ENCODE results near the gene ATP11C. TPM values are rescaled to one million over a fixed set of nuclear protein-coding genes. Genes with fewer than 3 reads are reported as not detected.
"Not testable (repeated sequence)": the region's sequence is repeated elsewhere in the genome, so short reads cannot be mapped to it uniquely, and the experiment has no call there.

Gene ATP11C
- total and polyA plus RNA-seq, 9 of the 15 experiments (the other 6 are each of a cell fraction or from before 2014, with no cell fraction given): 18.2 to 42.2 (median 29.4) TPM

GRCh38 chrX:139961091-139961490 lies 28.2 kb upstream of the ATP11C start:
- H3K36me3 ChIP-seq (ENCODE audit: control insufficient read depth, insufficient read depth, low read length); H3K27me3 ChIP-seq (ENCODE audit: control insufficient read depth in 2 of 2, insufficient read depth in 2 of 2, low read length in 2 of 2); FAIRE-seq; H3K4me3 ChIP-seq; H3K79me2 ChIP-seq (ENCODE audit: control insufficient read depth, insufficient read depth, low read length); ATAC-seq; DNase-seq (ENCODE audit: extremely low read depth in 1 of 4, low spot score in 3 of 4); POLR2A ChIA-PET; CTCF ChIA-PET (ENCODE audit: low intra/inter-chr PET ratio); H3K4me1 ChIP-seq (replicated peaks in 1 of 2; ENCODE audit: control insufficient read depth in 2 of 2, insufficient read depth in 2 of 2, low read length in 2 of 2); H2AFZ ChIP-seq (ENCODE audit: low read depth, low read length); H3K27ac ChIP-seq (ENCODE audit: extremely low read depth, low read depth, low read length); in situ Hi-C loops (cut with MboI); BruUV-seq (replicated peaks); H4K20me1 ChIP-seq (replicated peaks; ENCODE audit: control insufficient read depth, insufficient read depth, low read length); H3K9ac ChIP-seq (ENCODE audit: insufficient read depth in 1 of 2, low read depth in 2 of 2, low read length in 2 of 2); H3K9me1 ChIP-seq (ENCODE audit: control insufficient read depth, insufficient read depth, low read length); H3K4me2 ChIP-seq (ENCODE audit: insufficient read depth, low read length); H3K9me3 ChIP-seq (replicated peaks; ENCODE audit: control insufficient read depth, insufficient read depth, low read depth, low read length): not testable (repeated sequence)
- WGBS (ENCODE audit: insufficient coverage, low coverage, missing lambda C conversion rate): 0% methylated on average over 2 of the region's 2 CpGs
- intact Hi-C loops (cut with micrococcal nuclease): loop anchor here (10.0 kb wide), 1 partner anchor 376 kb away; no protein-coding TSS in a partner anchor

GRCh38 chrX:139949703-139950102 lies 16.9 kb upstream of the ATP11C start:
- POLR2A ChIA-PET: no interaction called here
- H3K9me1 ChIP-seq (ENCODE audit: control insufficient read depth, insufficient read depth, low read length): no peaks in the 10 kb centered on the region
- H3K79me2 ChIP-seq (ENCODE audit: control insufficient read depth, insufficient read depth, low read length): no peaks in the 10 kb centered on the region
- in situ Hi-C loops (cut with MboI): no loop called here
- no peaks in the 10 kb centered on the region for H3K4me1 ChIP-seq (replicated peaks in 1 of 2; ENCODE audit: control insufficient read depth in 2 of 2, insufficient read depth in 2 of 2, low read length in 2 of 2)
- H3K36me3 ChIP-seq (ENCODE audit: control insufficient read depth, insufficient read depth, low read length): no peaks in the 10 kb centered on the region
- FAIRE-seq (no peak), ATAC-seq (peak; percentile 65; the same call in 2 of the 3 replicates), DNase-seq (ENCODE audit: extremely low read depth in 1 of 4, low spot score in 3 of 4) (no peak)
- no peaks in the 10 kb centered on the region for H3K9me3 ChIP-seq (replicated peaks; ENCODE audit: control insufficient read depth, insufficient read depth, low read depth, low read length)
- H3K4me3 ChIP-seq: no peak overlapping the region
- CTCF ChIA-PET (ENCODE audit: low intra/inter-chr PET ratio): no interaction called here
- intact Hi-C loops (cut with micrococcal nuclease): no loop called here
- WGBS (ENCODE audit: insufficient coverage, low coverage, missing lambda C conversion rate): 4% methylated on average over 3 of the region's 3 CpGs
- no peak overlapping the region for H3K9ac ChIP-seq (ENCODE audit: insufficient read depth in 1 of 2, low read depth in 2 of 2, low read length in 2 of 2)
- BruUV-seq (replicated peaks): no TSS peak
- TF ChIP-seq CBFA2T2 (conservative IDR thresholded peaks at IDR 0.05) (0 out of 2 replicates have a peak, but pooled peaks have one; percentile 4), MITF (IDR thresholded peaks at IDR 0.05) (no peak), BHLHE40 (IDR thresholded peaks at IDR 0.05; ENCODE audit: low read length) (peak; percentile 32; the same call in 1 of the 2 replicates), CREB3 (tag; conservative IDR thresholded peaks at IDR 0.05; ENCODE audit: low read depth) (no peak), RAD51 (IDR thresholded peaks at IDR 0.05; ENCODE audit: borderline replicate concordance, low read depth) (peak; percentile 56; the same call in 1 of the 2 replicates), HDAC3 (IDR thresholded peaks at IDR 0.05; ENCODE audit: borderline replicate concordance, partially characterized antibody) (no peak), FOXA3 (CRISPR knock-in tag; conservative IDR thresholded peaks at IDR 0.05 in 1 of 2, IDR thresholded peaks at IDR 0.05 in 1 of 2) (no peak), USF2 (CRISPR knock-in tag; IDR thresholded peaks at IDR 0.05) (peak; percentile 57)
- TF ChIP-seq, protein P1, sequence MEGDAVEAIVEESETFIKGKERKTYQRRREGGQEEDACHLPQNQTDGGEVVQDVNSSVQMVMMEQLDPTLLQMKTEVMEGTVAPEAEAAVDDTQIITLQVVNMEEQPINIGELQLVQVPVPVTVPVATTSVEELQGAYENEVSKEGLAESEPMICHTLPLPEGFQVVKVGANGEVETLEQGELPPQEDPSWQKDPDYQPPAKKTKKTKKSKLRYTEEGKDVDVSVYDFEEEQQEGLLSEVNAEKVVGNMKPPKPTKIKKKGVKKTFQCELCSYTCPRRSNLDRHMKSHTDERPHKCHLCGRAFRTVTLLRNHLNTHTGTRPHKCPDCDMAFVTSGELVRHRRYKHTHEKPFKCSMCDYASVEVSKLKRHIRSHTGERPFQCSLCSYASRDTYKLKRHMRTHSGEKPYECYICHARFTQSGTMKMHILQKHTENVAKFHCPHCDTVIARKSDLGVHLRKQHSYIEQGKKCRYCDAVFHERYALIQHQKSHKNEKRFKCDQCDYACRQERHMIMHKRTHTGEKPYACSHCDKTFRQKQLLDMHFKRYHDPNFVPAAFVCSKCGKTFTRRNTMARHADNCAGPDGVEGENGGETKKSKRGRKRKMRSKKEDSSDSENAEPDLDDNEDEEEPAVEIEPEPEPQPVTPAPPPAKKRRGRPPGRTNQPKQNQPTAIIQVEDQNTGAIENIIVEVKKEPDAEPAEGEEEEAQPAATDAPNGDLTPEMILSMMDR (IDR thresholded peaks at IDR 0.05 in 2 of 3, conservative IDR thresholded peaks at IDR 0.05 in 1 of 3; ENCODE audit: insufficient read depth in 2 of 3, low read depth in 1 of 3, low read length in 3 of 3): 0 out of 6 replicates have a peak, but pooled peaks of 1 of the 3 experiments have one; percentile 11
- no peak overlapping the region for H2AFZ ChIP-seq (ENCODE audit: low read depth, low read length)
- H3K4me2 ChIP-seq (ENCODE audit: insufficient read depth, low read length): no peak overlapping the region
- no peak overlapping the region for H3K27ac ChIP-seq (ENCODE audit: extremely low read depth, low read depth, low read length)
- H3K27me3 ChIP-seq (ENCODE audit: control insufficient read depth in 2 of 2, insufficient read depth in 2 of 2, low read length in 2 of 2): no peaks in the 10 kb centered on the region; a peak in 1 of 5 replicates
- no peaks in the 10 kb centered on the region for H4K20me1 ChIP-seq (replicated peaks; ENCODE audit: control insufficient read depth, insufficient read depth, low read length)

Data from K562 (cell line).